HepG2 (cell line): ENCODE measurements around the gene FCRL2. TPM values are rescaled to one million over a fixed set of nuclear protein-coding genes. Genes with fewer than 3 reads are reported as not detected.

Experiments
- ATAC-seq: fragments of 200-7000 bp; cut with Tn5 transposase; 3 replicates; pipeline ENCODE4 v1.9.1; 2020; ENCODE audit warnings: mild to moderate bottlenecking, moderate library complexity
- BruUV-seq: library from RNA; stranded (reverse); fragments of 400-500 nt; replicated peaks from 2 replicates; lab custom pipeline; 2021; lab: Mats Ljungman, UMichigan
- CTCF ChIA-PET: fragments of 300-600 bp; formaldehyde crosslinking; extraction: SDS; loops from one replicate; lab custom pipeline; 2021; ENCODE audit warnings: low total read pairs, inconsistent platforms, low intra/inter-chr PET ratio; lab: Yijun Ruan, JAX
- POLR2A ChIA-PET: fragments of 350-600 bp; sonication (Branson Sonifier 250); formaldehyde crosslinking; loops from one replicate; lab custom pipeline; 2020; ENCODE audit warnings: antibody characterized with exemption, inconsistent platforms; lab: Yijun Ruan, JAX
- DNase-seq: peaks from one replicate; pipeline ENCODE4 v3.0.0-alpha.2; 2015; ENCODE audit warnings: low spot score
- FAIRE-seq: peaks from 3 replicates; lab custom pipeline; 2011; peaks lifted over from hg19 to GRCh38; lab: Jason Lieb, UNC
- H2AFZ ChIP-seq: one replicate; pipeline ENCODE4 v1.6.1; 2011; ENCODE audit warnings: low read length, inconsistent platforms
- H3K27ac ChIP-seq: fragments of 300-600 bp; 3 replicates; pipeline ENCODE4 v1.8.0; 2011; ENCODE audit warnings: mixed run types, mild to moderate bottlenecking, mixed read lengths, low read length, inconsistent platforms; ENCODE audit not compliant: insufficient read depth; ENCODE audit errors: extremely low read length
- H3K27me3 ChIP-seq, 2 experiments: fragments of 200-600 bp in 1 of 2; 2 replicates in 1 of 2; 3 replicates in 1 of 2; pipeline versions ENCODE4 v1.6.0 to v1.8.0; 2011; ENCODE audit warnings: low read length in 2 of 2, mild to moderate bottlenecking in 2 of 2, moderate library complexity in 2 of 2, inconsistent platforms in 1 of 2; ENCODE audit not compliant: insufficient read depth in 2 of 2, control insufficient read depth in 1 of 2
- H3K36me3 ChIP-seq, 2 experiments: fragments of 200-600 bp in 1 of 2; replicated peaks in 1 of 2; 2 replicates in 1 of 2; 3 replicates in 1 of 2; pipeline versions ENCODE4 v1.5.1 to v1.8.0; 2011; ENCODE audit warnings: low read length in 2 of 2, inconsistent platforms in 1 of 2; ENCODE audit not compliant: insufficient read depth in 2 of 2, control insufficient read depth in 1 of 2
- H3K4me1 ChIP-seq: 2 replicates; pipeline ENCODE4 v1.5.1; 2012; ENCODE audit warnings: low read length, inconsistent platforms; ENCODE audit not compliant: insufficient read depth
- H3K4me2 ChIP-seq: 2 replicates; pipeline ENCODE4 v1.6.0; 2011; ENCODE audit warnings: low read depth, low read length, inconsistent platforms
- H3K4me3 ChIP-seq, 3 experiments: fragments of 200-600 bp in 1 of 3; sonication (generic), shearing (Covaris generic) in 1 of 3; replicated peaks in 1 of 3; 2 replicates each; pipeline ENCODE4 v1.5.1; 2011 to 2016; ENCODE audit warnings: low read length in 3 of 3, inconsistent platforms in 2 of 3, low read depth in 2 of 3, mild to moderate bottlenecking in 2 of 3, control low read depth in 1 of 3, mixed read lengths in 1 of 3; ENCODE audit not compliant: insufficient read depth in 1 of 3
- H3K79me2 ChIP-seq: one replicate; pipeline ENCODE4 v1.6.1; 2011; ENCODE audit warnings: low read length, inconsistent platforms; ENCODE audit not compliant: insufficient read depth
- H3K9ac ChIP-seq: 2 replicates; pipeline ENCODE4 v1.6.0; 2011; ENCODE audit warnings: mild to moderate bottlenecking, low read depth, low read length, inconsistent platforms; ENCODE audit not compliant: insufficient read depth
- H3K9me3 ChIP-seq: 2 replicates; pipeline ENCODE4 v1.5.1; 2012; ENCODE audit warnings: mild to moderate bottlenecking, low read length
- H4K20me1 ChIP-seq: 2 replicates; pipeline ENCODE4 v1.6.0; 2011; ENCODE audit warnings: inconsistent platforms, mild to moderate bottlenecking, low read length, moderate library complexity; ENCODE audit not compliant: insufficient read depth
- AHDC1 ChIP-seq: sonication (generic); formaldehyde crosslinking; IDR thresholded peaks from 2 replicates; pipeline ENCODE4 v1.5.1; 2020; ENCODE audit warnings: mild to moderate bottlenecking, missing genetic modification reagents, borderline replicate concordance
- FLYWCH1 ChIP-seq: sonication (generic); formaldehyde crosslinking; IDR thresholded peaks from 2 replicates; pipeline ENCODE4 v1.8.1; 2023; ENCODE audit warnings: mild to moderate bottlenecking, missing genetic modification reagents
- FOXO1 ChIP-seq: sonication (generic); formaldehyde crosslinking; IDR thresholded peaks from 2 replicates; pipeline ENCODE4 v1.4.0; 2020; ENCODE audit warnings: missing genetic modification reagents
- HNRNPL ChIP-seq: fragments of 200-400 bp; formaldehyde crosslinking; IDR thresholded peaks from 2 replicates; pipeline ENCODE4 v1.6.1; 2017; ENCODE audit warnings: mild to moderate bottlenecking, low read depth, low read length
- IKZF5 ChIP-seq: IDR thresholded peaks from 2 replicates; pipeline ENCODE4 v1.6.1; 2018; ENCODE audit warnings: missing genetic modification reagents, mild to moderate bottlenecking, missing compliant biosample characterization
- MED8 ChIP-seq: sonication (generic); formaldehyde crosslinking; IDR thresholded peaks from 2 replicates; pipeline ENCODE4 v1.8.1; 2023; ENCODE audit warnings: mild to moderate bottlenecking, missing genetic modification reagents; ENCODE audit not compliant: insufficient replicate concordance
- ZNF780A ChIP-seq: sonication (generic); formaldehyde crosslinking; IDR thresholded peaks from 2 replicates; pipeline ENCODE4 v1.8.0; 2022; ENCODE audit warnings: mild to moderate bottlenecking, missing genetic modification reagents, moderate library complexity
- WGBS: methylation state at CpG from one replicate; pipeline ENCODE4 v1.1.6; 2017; ENCODE audit warnings: low lambda C conversion rate; 5-methylcytosine and 5-hydroxymethylcytosine counted together
- in situ Hi-C: cut with HindIII; loops from 2 replicates; pipeline ENCODE4 v1.10.0; 2017; ENCODE audit warnings: low pct_unique_long_range_greater_than_20kb; ENCODE audit not compliant: extremely low pct_ligation_motif_present
- intact Hi-C: fragments of 100-400 bp; cut with micrococcal nuclease; formaldehyde crosslinking; loops from one replicate; pipeline ENCODE4 v1.10.0; 2022; ENCODE audit not compliant: unreplicated experiment
- polyA plus RNA-seq, 8 experiments: library from polyadenylated mRNA; depleted of rRNA in 3 of 8; stranded (reverse) in 7 of 8; unstranded in 1 of 8; fragments of >200 nt; fragmentation: Illumina TruSeq in 4 of 8; extraction: Trizol in 4 of 8; gene quantifications; 2 replicates each; pipeline versions ENCODE4 v1.2.1 to v1.2.3, GENCODE V29; 2011 to 2016; ENCODE audit warnings: low read depth in 4 of 8, missing spikeins in 1 of 8, mixed read lengths in 1 of 8; ENCODE audit not compliant: insufficient read depth in 1 of 8
- total RNA-seq, 5 experiments: library from RNA; depleted of rRNA; stranded (reverse); fragments of >200 nt; fragmentation: Illumina TruSeq; extraction: Trizol; gene quantifications; 2 replicates each; pipeline ENCODE4 v1.2.3, GENCODE V29; 2016; ENCODE audit warnings: low read depth in 1 of 5

FCRL2 gene
- total and polyA plus RNA-seq, 2 of the 13 experiments (the other 11 are each of a cell fraction or from before 2014, with no cell fraction given), result not detected

- Histone ChIP-seq H3K9me3 (peaks cover 2% of the 10 kb centered on the region; the same call in 1 of the 2 replicates), H3K27me3 (no peaks in the 10 kb centered on the region), H3K4me3 (no peak overlapping the region), H3K27ac (no peak overlapping the region), H4K20me1 (no peaks in the 10 kb centered on the region), H3K79me2 (no peaks in the 10 kb centered on the region), H2AFZ (no peak overlapping the region), H3K4me1 (no peaks in the 10 kb centered on the region), H3K36me3 (no peaks in the 10 kb centered on the region), H3K9ac (no peak overlapping the region), H3K4me2 (no peak overlapping the region)
- BruUV-seq, result no TSS peak
- no peak for FAIRE-seq
- ChIA-PET CTCF (no interaction called here), POLR2A (no interaction called here)
- WGBS, result 28% methylated on average over 2 of the region's 5 CpGs
- TF ChIP-seq IKZF5 (CRISPR knock-in tag) (no peak), FLYWCH1 (CRISPR knock-in tag) (no peak), ZNF780A (CRISPR knock-in tag) (no peak), AHDC1 (no peak), HNRNPL (no peak), FOXO1 (CRISPR knock-in tag) (no peak), MED8 (CRISPR knock-in tag) (no peak)
- DNase-seq, result no peak
- intact Hi-C loops, result no loop called here
- no peak for ATAC-seq
- in situ Hi-C loops, result no loop called here
Measured at GRCh38 chr1:157715736-157716135, 61.2 kb downstream of the FCRL2 start.
